OCI-LY3 (cell line): ENCODE data around the gene TNFRSF19.

ENCODE experiments used
- H2AFZ ChIP-seq: fragments of 200-600, 300-600 bp; shearing (Covaris generic); 2 replicates; pipeline ENCODE4 v1.6.0; 2014; ENCODE audit warnings: antibody characterized with exemption, low read depth, low read length
- H3K27ac ChIP-seq: fragments of 200-600, 300-600 bp; sonication (generic); 2 replicates; pipeline ENCODE4 v1.5.1; 2014; ENCODE audit warnings: mild to moderate bottlenecking, low read length, moderate library complexity, mixed read lengths
- H3K27me3 ChIP-seq: fragments of 200-600, 300-600 bp; sonication (generic); 2 replicates; pipeline ENCODE4 v1.6.1; 2014; ENCODE audit warnings: low read depth, low read length, mixed read lengths
- H3K36me3 ChIP-seq: fragments of 200-600, 300-600 bp; sonication (generic); replicated peaks from 2 replicates; pipeline ENCODE3; 2014; ENCODE audit warnings: low read depth, low read length, mixed read lengths
- H3K4me1 ChIP-seq: fragments of 300-600, 200-600 bp; sonication (generic); 2 replicates; pipeline ENCODE4 v1.6.1; 2014; ENCODE audit warnings: low read length, mixed read lengths
- H3K4me2 ChIP-seq: fragments of 200-600, 300-600 bp; sonication (generic); 2 replicates; pipeline ENCODE4 v1.6.1; 2014; ENCODE audit warnings: low read length, mixed read lengths
- H3K4me3 ChIP-seq: fragments of 300-600, 200-600 bp; sonication (generic); 2 replicates; pipeline ENCODE4 v1.5.1; 2014; ENCODE audit warnings: antibody characterized with exemption, mild to moderate bottlenecking, low read length, moderate library complexity
- H3K79me2 ChIP-seq: fragments of 300-600, 200-600 bp; shearing (Covaris generic); 2 replicates; pipeline ENCODE4 v1.6.1; 2014; ENCODE audit warnings: mild to moderate bottlenecking, low read length, mixed read lengths
- H3K9ac ChIP-seq: fragments of 300-600, 200-600 bp; shearing (Covaris generic); 2 replicates; pipeline ENCODE4 v1.6.0; 2014; ENCODE audit warnings: mild to moderate bottlenecking, low read length, moderate library complexity
- H3K9me3 ChIP-seq: fragments of 200-600, 300-600 bp; shearing (Covaris generic); 2 replicates; pipeline ENCODE4 v1.6.1; 2014; ENCODE audit warnings: low read length, mixed read lengths; ENCODE audit not compliant: insufficient read depth
- H4K20me1 ChIP-seq: fragments of 200-600, 300-600 bp; sonication (generic); 2 replicates; pipeline ENCODE4 v1.6.1; 2016; ENCODE audit warnings: low read length, mixed read lengths; ENCODE audit not compliant: insufficient read depth
- EZH2phosphoT487 ChIP-seq: fragments of 200-600 bp; shearing (Covaris generic); IDR thresholded peaks from 2 replicates; pipeline ENCODE4 v1.6.1; 2018; ENCODE audit warnings: antibody characterized with exemption, mixed run types, low read depth
- TF ChIP-seq, protein P1 (sequence below): fragments of 200-600, 300-600 bp; sonication (generic); IDR thresholded peaks from 2 replicates; pipeline ENCODE4 v1.5.1; 2014; ENCODE audit warnings: antibody characterized with exemption, low read length, low read depth

TNFRSF19 gene

DNA sequence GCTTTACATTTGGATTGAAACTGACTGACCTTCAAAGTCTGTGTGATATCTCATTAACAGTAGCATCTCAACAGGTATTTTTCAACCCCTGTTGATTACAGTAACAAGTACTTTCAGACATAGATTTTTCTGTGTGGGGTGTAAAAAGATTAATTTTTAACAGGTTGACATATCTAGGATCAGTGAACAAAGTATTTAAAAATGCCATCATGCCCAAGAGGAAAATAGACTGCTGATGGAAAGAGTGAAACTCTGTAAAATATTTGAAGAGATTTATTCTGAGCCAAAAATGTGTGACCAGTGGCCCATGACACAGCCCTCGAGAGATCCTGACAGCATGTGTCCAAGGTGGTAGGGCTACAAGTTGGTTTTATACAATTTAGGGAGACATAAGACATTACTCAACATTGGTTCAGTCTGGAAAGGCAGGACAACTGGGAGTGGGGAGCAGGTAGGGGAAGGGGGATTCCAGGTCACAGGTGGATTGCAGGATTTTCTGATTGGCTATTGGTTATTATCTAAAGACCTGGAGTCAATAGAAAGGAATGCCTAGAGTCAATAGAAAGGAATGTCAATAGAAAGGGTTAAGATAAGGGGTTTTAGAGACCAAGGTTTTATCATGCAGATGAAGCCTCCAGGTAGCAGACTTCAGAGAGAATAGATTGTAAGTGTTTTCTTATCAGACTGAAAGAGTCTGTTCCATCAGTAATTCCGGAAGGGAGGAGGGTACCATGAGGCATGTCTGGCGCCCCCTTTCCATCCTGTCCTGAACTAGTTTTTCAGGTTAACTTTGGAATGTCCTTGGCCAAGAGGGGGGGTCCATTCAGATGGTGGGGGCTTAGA, 29.1 kb downstream of the TNFRSF19 start:
- H3K27me3 ChIP-seq: peaks cover 20% of the 10 kb centered on the region
- no peaks in the 10 kb centered on the region for H3K36me3 ChIP-seq
- H3K4me3 ChIP-seq: no peak overlapping the region
- H3K9ac ChIP-seq: no peak overlapping the region
- no peaks in the 10 kb centered on the region for H3K4me1 ChIP-seq
- no peaks in the 10 kb centered on the region for H3K79me2 ChIP-seq
- no peaks in the 10 kb centered on the region for H3K9me3 ChIP-seq
- H3K4me2 ChIP-seq: no peak overlapping the region
- H3K27ac ChIP-seq: no peak overlapping the region
- no peaks in the 10 kb centered on the region for H4K20me1 ChIP-seq
- H2AFZ ChIP-seq: no peak overlapping the region
- TF ChIP-seq, protein P1, sequence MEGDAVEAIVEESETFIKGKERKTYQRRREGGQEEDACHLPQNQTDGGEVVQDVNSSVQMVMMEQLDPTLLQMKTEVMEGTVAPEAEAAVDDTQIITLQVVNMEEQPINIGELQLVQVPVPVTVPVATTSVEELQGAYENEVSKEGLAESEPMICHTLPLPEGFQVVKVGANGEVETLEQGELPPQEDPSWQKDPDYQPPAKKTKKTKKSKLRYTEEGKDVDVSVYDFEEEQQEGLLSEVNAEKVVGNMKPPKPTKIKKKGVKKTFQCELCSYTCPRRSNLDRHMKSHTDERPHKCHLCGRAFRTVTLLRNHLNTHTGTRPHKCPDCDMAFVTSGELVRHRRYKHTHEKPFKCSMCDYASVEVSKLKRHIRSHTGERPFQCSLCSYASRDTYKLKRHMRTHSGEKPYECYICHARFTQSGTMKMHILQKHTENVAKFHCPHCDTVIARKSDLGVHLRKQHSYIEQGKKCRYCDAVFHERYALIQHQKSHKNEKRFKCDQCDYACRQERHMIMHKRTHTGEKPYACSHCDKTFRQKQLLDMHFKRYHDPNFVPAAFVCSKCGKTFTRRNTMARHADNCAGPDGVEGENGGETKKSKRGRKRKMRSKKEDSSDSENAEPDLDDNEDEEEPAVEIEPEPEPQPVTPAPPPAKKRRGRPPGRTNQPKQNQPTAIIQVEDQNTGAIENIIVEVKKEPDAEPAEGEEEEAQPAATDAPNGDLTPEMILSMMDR: no peak
- no peak for TF ChIP-seq EZH2phosphoT487

DNA sequence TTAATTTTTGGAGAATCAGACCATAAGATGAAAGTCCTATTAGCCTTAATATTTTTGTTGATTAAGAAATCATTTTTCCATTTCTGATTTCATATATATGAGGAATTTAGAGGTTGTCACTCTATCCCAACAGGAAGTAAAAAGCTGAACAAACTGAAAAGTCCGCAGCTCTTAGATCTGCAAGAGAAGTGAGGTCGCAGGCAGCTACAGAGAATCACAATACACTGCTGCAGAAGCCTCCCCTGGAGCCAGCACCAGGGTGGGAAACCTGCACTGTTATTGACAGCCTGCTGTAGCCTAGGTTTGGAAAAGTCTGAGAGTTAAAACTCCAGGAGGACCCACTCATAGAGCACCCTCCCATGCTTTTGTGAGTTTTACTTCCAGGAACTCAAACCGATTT, 29.9 kb downstream of the TNFRSF19 start:
- H4K20me1 ChIP-seq: no peaks in the 10 kb centered on the region
- H3K9me3 ChIP-seq: no peaks in the 10 kb centered on the region
- H3K79me2 ChIP-seq: no peaks in the 10 kb centered on the region
- no peaks in the 10 kb centered on the region for H3K36me3 ChIP-seq
- no peak overlapping the region for H3K4me3 ChIP-seq
- peaks cover 20% of the 10 kb centered on the region for H3K27me3 ChIP-seq
- TF ChIP-seq EZH2phosphoT487: no peak
- TF ChIP-seq, protein P1: no peak
- no peaks in the 10 kb centered on the region for H3K4me1 ChIP-seq
- no peak overlapping the region for H3K9ac ChIP-seq
- H2AFZ ChIP-seq: no peak overlapping the region
- no peak overlapping the region for H3K4me2 ChIP-seq
- no peak overlapping the region for H3K27ac ChIP-seq

DNA sequence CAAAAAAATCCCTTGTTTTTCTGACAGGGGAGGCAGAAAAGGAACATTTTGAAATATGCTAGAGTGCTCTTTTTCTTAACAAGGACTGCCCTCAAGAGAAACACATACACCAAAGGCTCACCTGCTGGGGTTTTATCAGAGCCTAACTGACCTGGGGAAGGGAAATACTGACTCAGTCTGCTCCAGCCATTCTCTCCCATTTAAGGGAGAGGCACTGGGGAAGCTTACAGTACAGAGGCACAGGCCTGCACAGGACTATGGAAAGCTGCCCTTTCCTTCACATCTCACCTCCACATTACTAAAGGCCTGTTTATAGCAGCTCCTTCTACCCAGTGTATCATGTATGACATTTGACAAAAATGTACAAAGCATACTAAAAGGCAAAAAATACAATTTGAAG, 30.3 kb downstream of the TNFRSF19 start:
- TF ChIP-seq, protein P1: no peak
- TF ChIP-seq EZH2phosphoT487: no peak
- Histone ChIP-seq H3K4me1 (no peaks in the 10 kb centered on the region), H3K9ac (no peak overlapping the region), H2AFZ (no peak overlapping the region), H3K9me3 (no peaks in the 10 kb centered on the region), H4K20me1 (no peaks in the 10 kb centered on the region), H3K27ac (no peak overlapping the region), H3K4me2 (no peak overlapping the region), H3K36me3 (no peaks in the 10 kb centered on the region), H3K79me2 (no peaks in the 10 kb centered on the region), H3K4me3 (no peak overlapping the region), H3K27me3 (peaks cover 20% of the 10 kb centered on the region)

DNA sequence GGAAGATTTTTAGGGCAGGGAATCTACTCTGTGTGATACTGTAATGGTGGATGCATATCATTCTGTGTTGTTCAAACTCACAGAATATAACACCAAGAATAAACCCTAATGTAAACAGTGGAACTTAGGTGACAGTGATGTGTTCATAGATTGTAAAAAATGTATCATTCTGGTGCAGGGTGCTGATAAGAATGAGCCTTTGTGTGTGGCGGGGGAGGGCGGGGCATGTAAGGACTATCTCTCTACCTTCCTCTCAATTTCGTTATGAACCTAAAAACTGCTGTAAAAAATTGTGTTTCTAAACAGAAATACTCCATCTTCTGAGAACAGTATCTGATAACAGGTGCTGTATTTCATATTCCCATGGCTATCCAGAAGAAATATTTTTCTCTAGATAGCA, 35.6 kb downstream of the TNFRSF19 start:
- Histone ChIP-seq H3K4me3 (no peak overlapping the region), H3K36me3 (no peaks in the 10 kb centered on the region), H3K9ac (no peak overlapping the region), H3K27ac (no peak overlapping the region), H3K27me3 (peaks cover 7% of the 10 kb centered on the region; the same call in 1 of the 2 replicates), H3K79me2 (no peaks in the 10 kb centered on the region), H3K9me3 (no peaks in the 10 kb centered on the region), H3K4me1 (peaks cover 16% of the 10 kb centered on the region), H4K20me1 (no peaks in the 10 kb centered on the region), H2AFZ (no peak overlapping the region), H3K4me2 (no peak overlapping the region)
- no peak for TF ChIP-seq EZH2phosphoT487
- TF ChIP-seq, protein P1: no peak
